GM18508 (cell line): ENCODE data around the gene TTC34.

Experiments used
- ATAC-seq: cut with Tn5 transposase; IDR thresholded peaks from one replicate; pipeline ENCODE4 v1.9.1; 2021; ENCODE audit warnings: moderate number of reproducible peaks; ENCODE audit not compliant: insufficient read depth, unreplicated experiment

Gene TTC34

DNA sequence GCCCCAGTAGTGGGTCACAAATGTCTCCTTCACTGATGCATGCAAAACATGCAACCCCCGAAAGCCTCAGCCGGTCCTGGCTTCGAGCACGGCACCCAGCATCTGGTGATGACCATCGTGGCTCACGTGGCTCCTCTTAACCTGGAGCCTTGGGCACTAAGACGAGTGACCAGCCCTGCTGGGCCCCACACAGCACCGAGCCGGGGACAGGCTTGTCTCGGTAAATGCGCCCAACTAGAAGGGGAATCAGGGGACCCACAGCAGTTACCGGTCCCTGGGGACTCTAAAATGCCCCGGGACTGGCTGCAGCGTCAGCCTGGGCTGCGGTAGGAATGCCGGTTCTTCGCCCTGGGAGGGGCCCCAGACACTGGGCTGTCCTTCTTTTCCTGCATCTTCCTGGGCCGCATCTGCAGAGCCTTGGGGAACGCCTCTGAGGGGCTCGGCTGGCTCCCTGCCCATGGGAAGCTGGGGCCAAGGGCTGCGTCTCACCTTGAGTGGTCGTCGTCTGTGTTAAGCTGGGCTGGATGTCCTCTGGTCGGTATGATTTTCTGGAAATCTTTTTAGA lies 13.1 kb upstream of the TTC34 start:
- no peak for ATAC-seq

DNA sequence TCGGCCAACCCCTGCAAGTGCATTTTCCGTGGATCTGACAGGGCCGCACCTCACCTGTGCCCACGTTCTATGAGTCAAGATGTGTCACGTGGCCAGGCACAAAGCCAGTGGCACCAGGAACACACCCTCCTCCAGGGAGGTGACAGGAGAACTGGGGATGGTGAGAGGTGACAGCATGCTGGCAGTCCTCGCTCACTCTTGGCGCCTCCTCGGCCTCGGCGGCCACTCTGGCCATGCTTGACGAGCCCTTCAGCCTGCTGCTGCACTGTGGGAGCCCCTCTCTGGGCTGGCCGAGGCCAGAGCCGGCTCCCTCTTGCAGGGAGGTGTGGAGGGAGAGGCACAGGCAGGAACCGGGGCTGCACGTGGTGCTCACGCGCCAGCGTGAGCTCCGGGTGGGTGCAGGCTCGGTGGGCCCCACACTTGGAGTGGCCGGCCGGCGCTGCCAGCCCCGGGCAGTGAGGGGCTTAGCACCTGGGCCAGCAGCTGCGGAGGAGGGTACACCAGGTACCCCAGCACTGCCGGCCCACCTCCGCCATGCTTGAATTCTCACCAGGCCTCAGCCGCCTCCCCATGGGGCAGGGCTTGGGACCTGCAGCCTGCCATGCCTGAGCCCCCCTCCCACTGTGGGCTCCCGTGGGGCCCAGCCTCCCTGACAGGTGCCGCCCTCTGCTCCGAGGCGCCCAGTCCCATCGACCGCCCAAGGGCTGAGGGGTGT lies 11.6 kb upstream of the TTC34 start:
- no peak for ATAC-seq

DNA sequence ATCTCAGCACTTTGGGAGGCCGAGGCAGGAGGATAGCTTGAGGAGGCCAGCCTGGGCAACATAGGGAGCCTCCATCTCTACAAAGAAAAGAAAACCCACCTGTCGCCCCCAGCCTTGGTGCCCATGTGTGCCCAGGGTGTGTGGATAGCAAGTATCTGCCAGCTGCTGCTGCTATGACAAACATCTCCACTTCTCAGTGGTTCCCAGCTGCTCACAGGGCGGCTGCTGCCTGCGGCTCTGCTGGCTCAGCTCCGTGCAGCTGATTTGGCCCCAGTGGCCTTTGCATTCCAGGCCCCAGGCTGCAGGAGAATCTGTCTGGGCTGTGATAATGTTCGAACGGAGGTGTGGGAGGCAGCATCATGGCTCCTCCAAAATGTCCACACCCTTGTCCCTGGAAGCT lies 10.6 kb upstream of the TTC34 start:
- ATAC-seq = no peak

DNA sequence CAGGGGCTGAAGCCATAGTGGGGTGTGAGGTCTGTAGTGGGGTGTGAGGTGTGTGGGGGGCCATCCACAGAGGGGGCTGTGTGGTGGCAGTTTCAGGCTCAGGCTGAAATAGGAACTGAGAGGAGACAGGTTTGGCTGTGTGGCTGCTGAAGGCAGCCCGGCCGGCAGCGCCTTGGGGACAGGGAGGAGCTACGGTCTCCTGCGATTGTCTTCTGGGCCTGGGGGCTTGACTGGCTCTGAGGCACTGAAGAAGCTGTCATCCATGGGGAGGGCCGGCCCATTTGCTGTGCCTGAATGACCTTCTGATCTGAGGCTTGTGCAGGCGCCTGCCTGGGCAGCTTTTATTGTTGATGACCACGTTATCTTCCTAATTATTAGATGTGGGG lies 10.0 kb upstream of the TTC34 start:
- ATAC-seq = no peak

DNA sequence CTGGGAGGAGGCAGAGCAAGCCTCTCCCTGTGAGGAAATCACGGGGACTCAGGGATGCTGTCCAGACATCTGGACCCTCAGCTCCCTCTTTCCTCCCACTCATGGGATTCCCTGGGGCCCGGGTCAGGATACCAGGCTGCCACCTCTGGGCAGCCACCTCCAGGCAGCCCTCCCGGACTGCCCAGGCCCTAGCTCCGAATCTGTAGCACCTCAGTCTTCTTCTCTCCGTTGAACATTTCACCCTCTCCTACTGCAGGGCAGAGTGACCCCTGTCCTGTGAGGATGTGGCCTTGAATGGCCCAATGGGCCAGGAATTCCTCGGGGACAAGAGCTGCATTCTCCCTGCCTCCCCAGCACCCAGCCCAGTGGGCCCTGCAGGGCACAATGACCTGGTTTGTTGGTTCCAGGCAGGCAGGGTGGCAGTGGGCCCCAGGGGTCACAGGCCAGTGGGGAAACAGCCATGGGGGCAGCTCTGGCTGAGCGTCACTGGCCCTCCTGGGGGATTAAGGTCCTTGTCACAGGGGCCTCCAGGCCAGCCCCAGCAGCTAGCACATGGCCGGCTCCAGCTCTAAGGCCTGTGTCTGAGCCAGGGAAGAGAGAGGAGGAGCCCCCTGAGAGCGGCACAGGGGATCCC lies 9.5 kb upstream of the TTC34 start:
- ATAC-seq = no peak

DNA sequence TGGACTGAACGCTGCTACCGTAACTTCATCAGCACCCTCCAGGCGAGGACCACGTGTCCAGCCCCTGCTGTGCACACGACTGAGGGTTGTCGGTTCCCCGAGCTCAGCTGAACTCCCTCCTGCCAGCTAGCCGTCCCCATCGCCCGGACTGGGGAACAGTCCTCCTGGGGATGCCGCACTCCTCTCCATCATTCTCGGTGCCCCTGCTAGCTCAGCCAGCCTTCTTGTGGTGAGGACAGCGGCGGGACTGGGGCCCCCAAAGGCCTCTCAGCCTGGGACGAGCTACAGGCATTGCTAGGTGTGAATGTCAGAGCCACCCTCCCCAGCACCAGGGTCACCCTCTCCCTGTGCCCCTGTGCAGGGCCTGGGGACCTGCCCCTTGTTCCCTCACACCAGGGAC lies 8.8 kb upstream of the TTC34 start:
- ATAC-seq = no peak

DNA sequence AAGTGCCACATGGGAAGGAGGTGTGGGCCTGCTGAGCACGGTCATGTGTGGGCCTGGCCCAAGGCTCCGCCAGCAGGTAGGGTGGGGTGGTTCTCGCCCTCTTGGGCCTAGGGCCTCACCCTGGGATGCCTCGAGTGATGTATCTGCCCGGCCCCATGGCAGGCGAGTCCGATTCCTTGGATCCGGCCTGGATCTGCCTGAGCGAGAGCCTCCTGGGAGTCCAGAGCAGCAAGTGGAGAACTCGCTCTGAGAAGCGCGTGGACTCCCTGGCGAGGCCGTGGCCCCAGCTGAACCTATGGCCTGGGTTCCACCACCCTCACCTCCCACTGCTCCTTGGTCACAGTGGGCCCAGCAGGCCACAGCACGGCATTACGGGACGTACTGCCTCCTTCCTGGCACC lies 8.2 kb upstream of the TTC34 start:
- ATAC-seq = no peak

DNA sequence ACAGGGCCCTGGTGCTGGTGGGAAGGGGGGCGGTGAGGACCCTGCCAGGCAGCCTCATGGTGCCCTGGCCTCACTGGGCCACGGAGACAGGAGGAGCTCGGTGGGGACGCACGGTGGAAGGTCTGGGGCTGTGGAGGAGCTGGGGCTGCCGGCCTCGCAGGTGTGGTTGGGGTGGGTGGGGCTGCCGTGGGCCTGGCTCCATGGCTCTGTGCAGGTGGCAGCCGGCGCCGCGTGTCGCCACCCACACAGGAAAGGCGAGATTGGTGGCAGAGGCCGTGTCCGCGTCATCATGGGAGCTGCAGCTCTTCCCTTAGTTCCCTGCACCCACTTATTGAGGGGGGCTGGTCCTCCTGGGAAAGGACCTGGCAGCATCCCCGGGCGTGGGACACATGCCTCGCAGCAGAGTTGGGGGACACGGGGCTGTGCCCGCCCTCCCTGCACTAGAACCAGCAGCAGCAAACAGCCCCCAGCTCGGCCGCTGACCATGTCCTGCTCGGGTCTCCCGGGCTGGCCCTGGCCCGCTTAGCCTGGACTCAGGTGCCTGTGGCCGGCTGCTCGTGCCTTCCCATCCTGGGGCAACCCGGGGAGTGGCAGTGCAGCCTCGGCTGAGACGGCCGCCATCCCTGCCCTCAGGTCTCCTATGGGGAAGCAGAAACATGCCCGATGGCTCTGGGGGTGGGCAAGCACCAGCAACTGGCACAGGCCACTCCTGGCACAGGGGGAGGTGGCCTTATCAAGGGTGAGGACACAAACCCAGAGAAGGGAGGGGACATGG lies 7.5 kb upstream of the TTC34 start:
- ATAC-seq = no peak

DNA sequence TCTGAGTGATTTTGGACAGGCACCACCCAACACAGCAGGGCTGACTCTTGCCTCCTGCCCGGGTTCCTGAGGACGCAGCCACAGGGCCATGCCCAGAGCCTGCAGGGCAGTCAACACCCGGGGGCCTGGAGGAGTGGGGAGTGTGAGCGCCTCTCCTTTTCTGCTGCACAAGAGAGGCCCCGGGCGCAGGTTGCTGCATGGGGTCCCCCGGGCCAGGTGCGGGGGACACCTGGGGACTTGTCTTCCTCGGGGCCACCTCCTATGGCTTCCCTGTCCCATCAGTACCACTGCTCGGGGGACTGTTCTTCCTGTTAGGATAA lies 6.9 kb upstream of the TTC34 start:
- no peak for ATAC-seq

DNA sequence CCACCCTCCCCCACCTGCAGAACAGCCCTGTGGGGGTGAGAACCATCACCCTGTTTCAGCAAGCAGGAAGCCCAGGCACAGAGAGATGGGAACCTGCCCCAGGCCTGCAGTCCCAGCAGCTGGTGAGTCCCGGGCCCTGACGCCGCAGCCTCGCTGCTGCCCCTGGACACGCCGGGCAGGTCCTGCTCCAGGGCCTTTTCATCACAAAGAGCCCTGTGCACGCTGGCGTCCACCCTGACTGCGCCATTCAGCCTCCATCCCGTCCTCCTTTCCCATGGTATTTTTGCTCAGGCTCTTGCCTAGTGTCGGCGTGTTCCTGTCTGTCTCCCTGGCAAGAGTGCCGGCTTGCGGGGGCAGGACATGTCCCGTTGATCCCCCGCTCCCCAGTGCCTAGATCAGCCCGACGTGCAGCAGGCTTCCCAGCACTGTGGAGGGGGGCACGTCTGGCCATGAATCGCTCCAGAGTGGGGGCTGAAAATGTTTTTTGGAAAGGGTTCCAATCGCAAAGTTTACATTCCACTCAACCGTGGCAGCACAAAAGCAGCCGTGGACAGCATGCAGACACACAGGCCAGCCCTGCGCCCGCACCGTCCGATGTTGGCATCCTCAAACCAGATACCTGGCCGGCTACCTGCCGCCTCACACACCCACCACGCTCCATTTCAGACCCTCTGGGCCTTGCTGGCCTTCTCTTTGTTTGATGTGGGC lies 6.3 kb upstream of the TTC34 start:
- no peak for ATAC-seq

DNA sequence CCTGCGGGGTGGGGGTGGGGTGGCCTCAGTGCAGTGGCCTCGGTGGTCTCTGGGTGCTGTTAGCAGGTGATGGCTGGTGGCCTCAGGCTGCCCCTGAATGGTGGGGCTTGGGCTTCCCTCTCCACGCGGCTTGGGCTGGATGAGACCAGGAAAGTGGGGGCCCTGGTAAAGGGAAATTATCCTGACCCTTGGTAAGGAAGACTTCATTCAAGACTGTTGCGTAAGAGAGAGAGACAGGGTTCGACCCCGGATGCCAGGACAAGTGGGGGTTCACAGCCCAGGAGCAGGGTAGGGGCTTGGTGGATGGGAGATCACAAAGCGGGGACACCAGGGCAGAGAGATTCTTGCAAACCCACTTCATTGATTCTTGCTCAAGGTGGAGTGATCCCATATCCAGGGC lies 5.5 kb upstream of the TTC34 start:
- no peak for ATAC-seq

DNA sequence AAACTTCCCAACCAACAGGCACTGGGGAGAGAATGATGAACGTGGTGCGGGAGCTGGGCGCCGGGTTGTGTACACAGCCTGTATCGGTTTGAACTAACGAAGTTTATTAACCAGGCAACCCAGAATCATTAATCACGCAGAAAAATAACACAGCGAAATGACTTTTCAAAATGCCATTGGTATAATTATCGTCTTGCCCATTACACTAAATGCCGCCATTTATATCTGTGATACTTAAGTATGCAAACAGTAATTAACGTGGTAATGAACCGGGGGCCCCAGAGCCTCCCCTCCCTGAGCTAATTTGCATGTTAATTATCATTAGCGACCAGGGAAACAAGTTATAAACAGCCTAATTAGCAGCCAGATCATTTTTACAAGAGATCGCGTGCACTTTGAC lies 5.1 kb upstream of the TTC34 start:
- no peak for ATAC-seq

DNA sequence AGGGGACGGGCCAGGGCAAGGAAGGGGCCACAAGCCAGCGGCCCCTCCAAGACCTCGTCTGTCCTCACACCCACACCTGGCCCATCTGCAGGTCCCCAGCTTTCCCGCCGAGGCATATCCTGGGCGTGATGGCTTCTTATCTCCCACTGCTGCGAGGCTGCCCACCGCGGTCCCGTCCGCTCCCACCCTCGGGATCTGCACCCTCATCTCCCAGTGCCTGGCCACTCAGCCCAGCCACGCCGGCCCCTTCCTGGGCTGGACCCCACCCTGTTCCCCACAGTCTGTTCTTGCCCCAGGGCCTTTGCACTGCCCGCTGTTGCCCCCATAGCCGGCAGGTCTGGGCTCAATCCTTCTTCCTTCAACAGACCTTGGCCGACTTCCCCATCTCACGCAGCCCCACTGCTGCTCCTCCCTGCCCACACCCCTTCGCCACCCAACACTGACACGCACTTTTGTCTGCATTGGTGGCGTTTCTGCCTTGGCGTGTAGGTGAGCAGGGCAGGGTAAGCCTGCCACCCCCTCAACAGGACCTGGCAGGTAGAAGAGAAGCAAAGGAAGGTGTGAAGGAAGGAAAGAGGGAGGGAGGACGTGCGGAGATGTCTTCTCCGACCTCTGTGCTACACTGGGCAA lies 4.4 kb upstream of the TTC34 start:
- no peak for ATAC-seq

DNA sequence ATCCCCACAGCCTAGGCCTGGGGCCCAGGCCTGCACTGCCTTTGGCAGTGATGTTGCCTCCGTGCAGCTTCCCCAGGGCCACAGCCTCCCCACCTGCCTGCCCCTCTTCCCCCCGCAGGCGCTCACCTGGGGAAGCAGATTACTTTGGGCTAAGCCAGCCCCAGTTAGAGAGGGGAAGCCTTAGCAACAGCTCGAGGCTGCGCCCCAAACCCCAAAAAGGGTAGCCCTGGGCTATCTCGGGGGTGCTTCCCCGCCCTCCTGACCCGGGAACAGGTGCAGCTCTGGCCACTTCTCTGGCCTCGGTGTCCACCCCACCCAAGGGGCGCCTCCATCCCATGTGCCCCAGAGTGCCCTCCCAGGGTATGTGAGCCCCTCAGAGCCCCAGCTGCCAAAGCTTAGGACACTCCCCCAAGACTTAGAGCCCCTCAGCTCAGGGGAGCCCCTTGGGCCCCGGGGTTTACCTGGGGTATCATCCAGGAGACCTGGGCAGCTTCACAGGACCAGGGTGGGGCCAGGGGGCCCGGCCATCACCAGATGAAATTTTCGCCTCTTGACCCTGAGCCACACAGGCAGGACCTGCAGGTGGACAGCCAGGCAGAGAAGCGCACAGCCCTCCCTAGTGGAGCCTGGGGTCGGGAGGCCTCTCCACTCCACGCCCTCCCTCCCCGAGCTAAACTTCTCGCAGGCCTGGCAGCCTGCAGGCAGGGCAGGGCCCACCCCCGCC lies 3.3 kb upstream of the TTC34 start:
- no peak for ATAC-seq

DNA sequence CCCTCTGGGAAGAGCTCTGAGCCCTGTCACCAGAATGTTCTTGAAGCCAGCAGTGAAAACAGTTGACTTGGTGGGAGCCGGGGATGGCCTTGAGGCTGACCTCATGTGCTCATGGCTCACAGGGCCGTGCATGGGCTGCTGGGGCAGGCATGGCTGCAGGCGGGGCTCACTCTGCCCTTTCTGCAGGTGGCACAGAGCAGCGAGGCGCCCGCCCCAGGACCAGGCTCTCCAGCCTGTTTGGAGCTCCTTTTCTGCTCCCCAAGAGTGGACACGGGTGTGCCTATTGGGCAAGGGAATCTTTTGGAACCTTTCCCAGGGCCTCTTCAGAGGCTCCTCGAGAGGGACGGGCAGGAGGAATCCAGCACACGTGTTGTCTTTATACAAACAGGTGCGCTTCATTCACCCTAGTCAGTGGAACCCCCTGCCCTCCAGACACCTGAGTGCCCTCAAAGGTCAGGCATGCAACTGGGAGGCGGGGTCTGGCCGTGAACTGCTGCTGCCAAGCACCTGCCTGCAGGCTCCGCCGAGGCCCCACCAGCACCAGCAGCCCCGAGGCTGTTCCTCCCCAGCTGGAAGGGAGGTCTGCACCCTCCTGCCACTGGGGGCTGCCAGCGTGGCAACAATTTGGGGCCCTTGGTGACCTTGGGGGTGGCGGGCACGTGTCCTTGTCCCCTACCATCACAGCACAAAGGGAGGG lies 2.6 kb upstream of the TTC34 start:
- ATAC-seq = no peak

DNA sequence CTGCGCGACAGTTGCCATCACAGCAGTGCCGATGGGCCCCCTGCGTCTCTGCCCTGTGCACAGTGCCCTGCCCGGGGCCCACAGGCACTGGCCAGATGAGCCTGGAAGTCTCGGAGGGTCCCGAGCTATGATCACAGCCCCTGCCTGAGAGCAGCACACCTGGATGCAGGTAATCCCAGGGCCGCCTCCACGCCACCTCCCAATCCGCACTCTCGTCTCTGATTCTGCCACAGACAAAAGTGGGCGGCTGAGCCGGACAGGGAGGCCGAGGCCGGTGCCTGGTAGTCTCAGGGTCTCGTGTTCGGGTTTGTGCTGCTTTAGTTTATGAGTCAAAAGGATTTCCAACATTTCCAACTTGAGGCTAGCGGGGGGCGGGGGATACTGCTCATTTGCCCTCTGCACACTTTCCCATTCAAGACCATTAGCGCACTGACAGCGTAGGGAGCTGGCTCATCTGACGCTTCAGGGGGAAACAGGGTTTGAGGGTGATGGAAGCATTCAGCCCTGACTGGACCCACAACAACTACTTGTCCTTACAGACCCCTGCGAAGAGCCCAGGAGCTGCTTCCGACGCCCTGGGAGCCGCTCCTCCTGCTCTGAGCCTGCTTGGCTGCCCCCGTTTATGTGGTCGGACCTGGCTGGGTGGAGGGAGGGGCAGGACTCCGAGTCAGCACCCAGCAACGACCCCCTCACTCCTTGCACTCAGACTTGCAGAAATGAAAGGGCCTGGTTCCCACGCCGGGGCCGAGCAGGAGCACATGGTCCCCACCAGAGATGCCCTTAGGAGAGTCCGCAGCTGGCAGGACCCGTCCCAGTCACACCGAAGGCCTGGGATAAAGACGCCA lies 1.8 kb upstream of the TTC34 start:
- ATAC-seq = no peak

DNA sequence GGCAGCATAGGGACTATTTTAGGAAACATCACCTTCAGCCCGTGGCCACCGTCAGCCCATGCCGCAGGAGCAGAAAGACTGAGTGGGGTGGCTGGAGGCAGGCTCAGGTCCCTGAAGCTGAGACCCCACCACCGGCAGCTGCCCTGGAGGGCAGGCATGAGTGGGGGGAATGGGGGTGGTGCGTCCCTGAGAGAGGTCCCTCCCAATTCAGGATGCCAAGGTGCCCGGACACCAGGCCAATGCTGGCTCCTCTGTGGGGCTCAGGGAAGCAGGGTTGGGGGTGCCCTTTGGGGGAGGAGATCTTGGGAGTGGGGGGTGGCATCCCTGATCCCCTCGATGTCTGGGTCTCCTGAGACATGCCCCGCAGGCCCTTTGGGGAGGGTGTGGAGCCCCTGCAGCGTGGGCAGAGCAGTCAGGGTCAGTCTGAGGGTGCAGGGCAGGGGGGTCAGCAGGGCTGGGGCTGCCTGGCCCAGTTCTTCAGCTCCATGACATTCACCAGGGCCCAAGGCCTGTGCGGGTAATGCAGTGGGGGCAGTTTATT lies 998 bp upstream of the TTC34 start:
- no peak for ATAC-seq

DNA sequence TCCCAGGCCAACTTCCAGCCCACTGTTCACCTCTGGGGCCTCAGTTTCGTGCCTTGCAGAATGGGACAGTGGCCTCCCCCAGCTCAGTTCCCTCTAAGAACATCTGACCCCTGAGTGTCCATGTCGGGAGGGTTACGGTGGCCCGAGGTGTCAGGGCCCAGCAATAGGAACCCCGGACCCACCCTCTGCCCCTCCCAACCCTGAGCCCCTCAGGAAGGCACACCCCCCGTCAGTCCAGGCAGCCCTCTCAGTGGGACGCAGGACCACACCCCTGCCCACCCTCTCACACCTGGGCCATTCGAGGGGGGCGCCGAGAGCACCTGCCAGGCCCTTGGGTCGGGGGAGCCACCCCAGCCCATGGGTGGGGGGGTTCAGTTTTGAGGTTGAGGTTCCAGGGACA lies 447 bp downstream of the TTC34 start:
- ATAC-seq = no peak
